Spleen (tissue), 11 donors: ENCODE measurements around the gene LMNB1. TPM values are rescaled to one million over a fixed set of nuclear protein-coding genes. Genes with fewer than 3 reads are reported as not detected.
"Not testable (repeated sequence)": the region's sequence is repeated elsewhere in the genome, so short reads cannot be mapped to it uniquely, and the experiment has no call there.

Source experiments
- DNase-seq: peaks from one replicate; pipeline ENCODE4 v3.0.0-alpha.2; 2020
- H3K27ac ChIP-seq, 8 donors: fragments of 200-600 bp; sonication (generic) in 7 of 8; 1 replicate in 4 of 8; 2 replicates in 4 of 8; pipeline versions ENCODE4 v1.5.0 to v1.8.0; 2016 to 2021; ENCODE audit warnings: inconsistent platforms in 4 of 8, mild to moderate bottlenecking in 4 of 8, moderate library complexity in 1 of 8
- H3K27me3 ChIP-seq, 7 donors: fragments of 200-600 bp; sonication (generic) in 6 of 7; replicated peaks in 1 of 7; 1 replicate in 4 of 7; 2 replicates in 3 of 7; pipeline versions ENCODE4 v1.5.0 to v1.8.0; 2016 to 2021; ENCODE audit warnings: inconsistent platforms in 3 of 7, mild to moderate bottlenecking in 1 of 7
- H3K36me3 ChIP-seq, 6 donors: fragments of 200-600 bp; sonication (generic) in 5 of 6; 1 replicate in 4 of 6; 2 replicates in 2 of 6; pipeline versions ENCODE4 v1.5.0 to v1.8.0; 2016 to 2021; ENCODE audit warnings: inconsistent platforms in 2 of 6
- H3K4me1 ChIP-seq, 6 donors: fragments of 200-600 bp; sonication (generic) in 5 of 6; 1 replicate in 3 of 6; 2 replicates in 3 of 6; pipeline versions ENCODE4 v1.5.0 to v1.8.0; 2016 to 2021; ENCODE audit warnings: inconsistent platforms in 3 of 6
- H3K4me3 ChIP-seq, 8 donors: fragments of 200-600 bp; sonication (generic) in 7 of 8; 1 replicate in 4 of 8; 2 replicates in 4 of 8; pipeline versions ENCODE4 v1.5.0 to v1.8.0; 2016 to 2021; ENCODE audit warnings: inconsistent platforms in 4 of 8, mild to moderate bottlenecking in 4 of 8, moderate library complexity in 2 of 8
- H3K9me3 ChIP-seq, 8 donors: fragments of 200-600 bp; sonication (generic) in 7 of 8; 1 replicate in 4 of 8; 2 replicates in 4 of 8; pipeline versions ENCODE4 v1.5.0 to v1.8.0; 2016 to 2021; ENCODE audit warnings: inconsistent platforms in 4 of 8
- CTCF ChIP-seq, 11 experiments: fragments of 200-600 bp in 7 of 11; fragments of 450-650 bp in 4 of 11; sonication (generic) in 4 of 11; IDR thresholded peaks in 8 of 11; conservative IDR thresholded peaks in 3 of 11; 1 replicate in 7 of 11; 2 replicates in 4 of 11; pipeline versions ENCODE4 v1.4.0 to v1.8.0; 2016 to 2021; ENCODE audit warnings: antibody characterized with exemption in 11 of 11, inconsistent platforms in 4 of 11, mild to moderate bottlenecking in 1 of 11
- POLR2A ChIP-seq, 3 donors: fragments of 450-650 bp; IDR thresholded peaks; one replicate each; pipeline ENCODE4 v1.5.1; 2017; ENCODE audit warnings: antibody characterized with exemption in 3 of 3, mild to moderate bottlenecking in 1 of 3
- POLR2AphosphoS5 ChIP-seq, 3 donors: sonication (generic); formaldehyde crosslinking; IDR thresholded peaks; one replicate each; pipeline ENCODE4 v1.5.1; 2017; ENCODE audit warnings: antibody characterized with exemption in 3 of 3
- WGBS, 5 donors: extraction: QIAGEN DNeasy Blood & Tissue Kit in 3 of 5; methylation state at CpG; one replicate each; pipeline versions ENCODE4 v1.1.5 to v1.1.7; 2013 to 2018; 5-methylcytosine and 5-hydroxymethylcytosine counted together
- intact Hi-C: fragments of 100-400 bp; cut with DNase I; formaldehyde crosslinking; loops from one replicate; pipeline ENCODE4 v1.15.0; 2023; ENCODE audit warnings: low total_unique reads
- polyA plus RNA-seq, 3 donors: library from polyadenylated mRNA; stranded (reverse); fragments of 200-250 nt; gene quantifications; one replicate each; pipeline ENCODE4 v1.2.1, GENCODE V29; 2013
- total RNA-seq, 7 donors: library from RNA; depleted of rRNA in 3 of 7; stranded (reverse); fragments of >200 nt in 3 of 7; fragmentation: NEBNext Ultra II Directional in 4 of 7; extraction: Animal tissue kit (Norgen Biotek cat#: 25700) in 4 of 7; gene quantifications; one replicate each; pipeline versions ENCODE4 v1.1.0 to v1.2.1, GENCODE V29; 2016 to 2021
- donor health status: healthy with polysubstance abuse.
- donor health status: DM: no; HTN: no; CAD: no; lungs with moderate emphysema.
- donor health status: DM: no; HTN: no; CAD: no.
- donor health status: Bipolar disorder and iron deficiency.
- donor health status: healthy.
- donor health status: DM: no; HTN: no; CAD: no.
- donor health status: DM: yes; HTN: yes; CAD: no.

The LMNB1 gene
- total and polyA plus RNA-seq, 10 donors = 7.5 to 68.8 (median 27.8) TPM

GRCh38 chr5:126811515-126812198 is 34.7 kb downstream of the LMNB1 start:
- H3K36me3 ChIP-seq = peaks cover 0 to 57% (median 4%) of the 10 kb centered on the region in 6 donors
- H3K9me3 ChIP-seq = no peaks in the 10 kb centered on the region
- no peak for DNase-seq
- peak overlapping the region; percentile 48 to 92 (median 84) for H3K27ac ChIP-seq
- WGBS, 5 donors = 54 to 74% (median 60%) methylated on average over 6 of the region's 6 CpGs
- intact Hi-C loops = no loop called here
- peaks cover 5 to 78% (median 29%) of the 10 kb centered on the region in 6 donors for H3K4me1 ChIP-seq
- no peaks in the 10 kb centered on the region for H3K27me3 ChIP-seq
- peak overlapping the region in 2 of 8 donors; percentile 12 to 55 for H3K4me3 ChIP-seq
- TF ChIP-seq POLR2AphosphoS5 (IDR thresholded peaks at IDR 0.05) = peak in 1 of 3 donors; percentile 60
- TF ChIP-seq POLR2A (IDR thresholded peaks at IDR 0.05) = no peak

GRCh38 chr5:126812199-126812570 is 35.2 kb downstream of the LMNB1 start:
- intact Hi-C loops = no loop called here
- peak overlapping the region in 2 of 8 donors; percentile 12 to 55 for H3K4me3 ChIP-seq
- peaks cover 0 to 60% (median 5%) of the 10 kb centered on the region in 6 donors for H3K36me3 ChIP-seq
- no peaks in the 10 kb centered on the region for H3K9me3 ChIP-seq
- no peaks in the 10 kb centered on the region for H3K27me3 ChIP-seq
- DNase-seq = no peak
- H3K27ac ChIP-seq = peak overlapping the region; percentile 48 to 92 (median 84)
- 72 to 96% (median 89%) methylated on average over 4 of the region's 4 CpGs for WGBS, 5 donors
- TF ChIP-seq CTCF (IDR thresholded peaks at IDR 0.05 in 8 of 11, conservative IDR thresholded peaks at IDR 0.05 in 3 of 11) (no peak), POLR2AphosphoS5 (IDR thresholded peaks at IDR 0.05) (no peak), POLR2A (IDR thresholded peaks at IDR 0.05) (no peak)
- H3K4me1 ChIP-seq = peaks cover 5 to 73% (median 29%) of the 10 kb centered on the region in 6 donors

GRCh38 chr5:126813799-126814198 is 36.9 kb downstream of the LMNB1 start:
- 56 to 89% (median 76%) methylated on average over 8 to 9 of the region's 9 CpGs for WGBS, 5 donors
- H3K36me3 ChIP-seq = peaks cover 0 to 65% (median 5%) of the 10 kb centered on the region in 6 donors
- H3K27me3 ChIP-seq, DNase-seq, intact Hi-C loops, H3K9me3 ChIP-seq: not testable (repeated sequence)
- peak overlapping the region in 3 of 8 donors; percentile 14 to 55 (median 15) for H3K4me3 ChIP-seq
- H3K27ac ChIP-seq = peak overlapping the region in 7 of 8 donors; percentile 72 to 92 (median 87)
- peaks cover 5 to 57% (median 19%) of the 10 kb centered on the region in 6 donors for H3K4me1 ChIP-seq
- TF ChIP-seq POLR2AphosphoS5 (IDR thresholded peaks at IDR 0.05) = peak in 1 of 3 donors; percentile 52

- WGBS, 5 donors = 70 to 95% (median 83%) methylated on average over 2 of the region's 2 CpGs
- Histone ChIP-seq H3K27me3 (no peaks in the 10 kb centered on the region), H3K36me3 (peaks cover 0 to 76% (median 6%) of the 10 kb centered on the region in 6 donors), H3K4me3 (peak overlapping the region in 2 of 8 donors; percentile 14 to 55), H3K9me3 (no peaks in the 10 kb centered on the region), H3K4me1 (peaks cover 5 to 46% (median 19%) of the 10 kb centered on the region in 6 donors), H3K27ac (peak overlapping the region in 7 of 8 donors; percentile 72 to 92 (median 87))
- DNase-seq = no peak
- TF ChIP-seq POLR2A (IDR thresholded peaks at IDR 0.05) = no peak
- TF ChIP-seq POLR2AphosphoS5 (IDR thresholded peaks at IDR 0.05) = no peak
- TF ChIP-seq CTCF (IDR thresholded peaks at IDR 0.05 in 8 of 11, conservative IDR thresholded peaks at IDR 0.05 in 3 of 11) = no peak
- intact Hi-C loops = no loop called here
These were observed 37.9 kb downstream of the LMNB1 start for GRCh38 chr5:126814721-126815404.

GRCh38 chr5:126816649-126817048 is 39.7 kb downstream of the LMNB1 start:
- Histone ChIP-seq H3K9me3 (no peaks in the 10 kb centered on the region), H3K4me3 (no peak overlapping the region), H3K4me1 (peaks cover 0 to 28% (median 8%) of the 10 kb centered on the region in 6 donors), H3K27me3 (no peaks in the 10 kb centered on the region), H3K27ac (peak overlapping the region in 1 of 8 donors; percentile 92), H3K36me3 (peaks cover 0 to 89% (median 17%) of the 10 kb centered on the region in 6 donors)
- no peak for DNase-seq
- intact Hi-C loops = no loop called here
- TF ChIP-seq POLR2A (IDR thresholded peaks at IDR 0.05) = no peak
- TF ChIP-seq POLR2AphosphoS5 (IDR thresholded peaks at IDR 0.05) = no peak
- no peak for TF ChIP-seq CTCF (IDR thresholded peaks at IDR 0.05 in 8 of 11, conservative IDR thresholded peaks at IDR 0.05 in 3 of 11)
- WGBS, 5 donors = 90 to 96% (median 94%) methylated on average over 8 of the region's 8 CpGs
